ENCODE results near the gene ZNF574.
"Not testable (repeated sequence)": the region's sequence is repeated elsewhere in the genome, so short reads cannot be mapped to it uniquely, and the experiment has no call there.

Gene ZNF574

DNA sequence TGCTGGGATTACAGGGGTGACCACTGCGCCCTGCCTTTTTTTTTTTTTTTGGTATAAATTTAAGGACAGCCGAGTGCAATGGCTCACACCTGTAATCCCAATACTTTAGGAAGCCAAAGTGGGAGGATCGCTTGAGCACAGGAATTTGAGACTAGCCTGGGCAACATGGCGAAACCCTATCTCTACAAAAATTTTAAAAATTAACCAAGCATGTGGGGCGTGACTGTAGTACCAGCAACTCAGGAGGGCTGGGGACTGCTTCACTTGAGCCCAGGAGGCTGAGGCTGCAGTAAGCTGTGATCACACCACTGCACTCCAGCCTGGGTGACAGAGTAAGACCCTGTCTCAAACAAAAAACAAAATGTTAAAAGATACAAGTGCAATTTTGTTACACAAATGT lies 21.5 kb downstream of the ZNF574 start:
- no peak for ATAC-seq
- TF ChIP-seq ZNF565 (CRISPR knock-in tag; conservative IDR thresholded peaks at IDR 0.05; ENCODE audit: low read depth) (no peak), ESRRG (CRISPR knock-in tag; IDR thresholded peaks at IDR 0.05) (no peak), TOX (CRISPR knock-in tag; IDR thresholded peaks at IDR 0.05; ENCODE audit: borderline replicate concordance) (no peak), ZNF70 (CRISPR knock-in tag; IDR thresholded peaks at IDR 0.05) (no peak), BACH2 (CRISPR knock-in tag; IDR thresholded peaks at IDR 0.05; ENCODE audit: borderline replicate concordance) (no peak)
- TF ChIP-seq, protein P1, sequence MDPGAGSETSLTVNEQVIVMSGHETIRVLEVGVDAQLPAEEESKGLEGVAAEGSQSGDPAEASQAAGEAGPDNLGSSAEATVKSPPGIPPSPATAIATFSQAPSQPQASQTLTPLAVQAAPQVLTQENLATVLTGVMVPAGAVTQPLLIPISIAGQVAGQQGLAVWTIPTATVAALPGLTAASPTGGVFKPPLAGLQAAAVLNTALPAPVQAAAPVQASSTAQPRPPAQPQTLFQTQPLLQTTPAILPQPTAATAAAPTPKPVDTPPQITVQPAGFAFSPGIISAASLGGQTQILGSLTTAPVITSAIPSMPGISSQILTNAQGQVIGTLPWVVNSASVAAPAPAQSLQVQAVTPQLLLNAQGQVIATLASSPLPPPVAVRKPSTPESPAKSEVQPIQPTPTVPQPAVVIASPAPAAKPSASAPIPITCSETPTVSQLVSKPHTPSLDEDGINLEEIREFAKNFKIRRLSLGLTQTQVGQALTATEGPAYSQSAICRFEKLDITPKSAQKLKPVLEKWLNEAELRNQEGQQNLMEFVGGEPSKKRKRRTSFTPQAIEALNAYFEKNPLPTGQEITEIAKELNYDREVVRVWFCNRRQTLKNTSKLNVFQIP (CRISPR knock-in tag; IDR thresholded peaks at IDR 0.05; ENCODE audit: borderline replicate concordance, low read depth), result no peak
- TF ChIP-seq, protein P2, sequence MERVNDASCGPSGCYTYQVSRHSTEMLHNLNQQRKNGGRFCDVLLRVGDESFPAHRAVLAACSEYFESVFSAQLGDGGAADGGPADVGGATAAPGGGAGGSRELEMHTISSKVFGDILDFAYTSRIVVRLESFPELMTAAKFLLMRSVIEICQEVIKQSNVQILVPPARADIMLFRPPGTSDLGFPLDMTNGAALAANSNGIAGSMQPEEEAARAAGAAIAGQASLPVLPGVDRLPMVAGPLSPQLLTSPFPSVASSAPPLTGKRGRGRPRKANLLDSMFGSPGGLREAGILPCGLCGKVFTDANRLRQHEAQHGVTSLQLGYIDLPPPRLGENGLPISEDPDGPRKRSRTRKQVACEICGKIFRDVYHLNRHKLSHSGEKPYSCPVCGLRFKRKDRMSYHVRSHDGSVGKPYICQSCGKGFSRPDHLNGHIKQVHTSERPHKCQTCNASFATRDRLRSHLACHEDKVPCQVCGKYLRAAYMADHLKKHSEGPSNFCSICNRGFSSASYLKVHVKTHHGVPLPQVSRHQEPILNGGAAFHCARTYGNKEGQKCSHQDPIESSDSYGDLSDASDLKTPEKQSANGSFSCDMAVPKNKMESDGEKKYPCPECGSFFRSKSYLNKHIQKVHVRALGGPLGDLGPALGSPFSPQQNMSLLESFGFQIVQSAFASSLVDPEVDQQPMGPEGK (CRISPR knock-in tag; IDR thresholded peaks at IDR 0.05; ENCODE audit: borderline replicate concordance), result no peak

- no peak for TF ChIP-seq OSR1 (CRISPR knock-in tag; IDR thresholded peaks at IDR 0.05)
- TF ChIP-seq ISL1 (CRISPR knock-in tag; IDR thresholded peaks at IDR 0.05), result no peak
- TF ChIP-seq TOX (CRISPR knock-in tag; IDR thresholded peaks at IDR 0.05; ENCODE audit: borderline replicate concordance), result no peak
- TF ChIP-seq PPARA (CRISPR knock-in tag; IDR thresholded peaks at IDR 0.05; ENCODE audit: borderline replicate concordance), result no peak
- TF ChIP-seq, protein P1 (CRISPR knock-in tag; IDR thresholded peaks at IDR 0.05; ENCODE audit: borderline replicate concordance, low read depth), result no peak
- ATAC-seq, result no peak
Measured at GRCh38 chr19:42098781-42099180, 22.8 kb downstream of the ZNF574 start.

- ATAC-seq, result no peak
- TF ChIP-seq TCF4 (CRISPR knock-in tag; IDR thresholded peaks at IDR 0.05; ENCODE audit: borderline replicate concordance), result no peak
- TF ChIP-seq, protein P1 (CRISPR knock-in tag; IDR thresholded peaks at IDR 0.05; ENCODE audit: borderline replicate concordance, low read depth), result no peak
- no peak for TF ChIP-seq BACH2 (CRISPR knock-in tag; IDR thresholded peaks at IDR 0.05; ENCODE audit: borderline replicate concordance)
- no peak for TF ChIP-seq ZFP3 (CRISPR knock-in tag; IDR thresholded peaks at IDR 0.05)
- no peak for TF ChIP-seq PPARA (CRISPR knock-in tag; IDR thresholded peaks at IDR 0.05; ENCODE audit: borderline replicate concordance)
- no peak for TF ChIP-seq RARB (CRISPR knock-in tag; IDR thresholded peaks at IDR 0.05)
- no peak for TF ChIP-seq TOX (CRISPR knock-in tag; IDR thresholded peaks at IDR 0.05; ENCODE audit: borderline replicate concordance)
- TF ChIP-seq, protein P3, sequence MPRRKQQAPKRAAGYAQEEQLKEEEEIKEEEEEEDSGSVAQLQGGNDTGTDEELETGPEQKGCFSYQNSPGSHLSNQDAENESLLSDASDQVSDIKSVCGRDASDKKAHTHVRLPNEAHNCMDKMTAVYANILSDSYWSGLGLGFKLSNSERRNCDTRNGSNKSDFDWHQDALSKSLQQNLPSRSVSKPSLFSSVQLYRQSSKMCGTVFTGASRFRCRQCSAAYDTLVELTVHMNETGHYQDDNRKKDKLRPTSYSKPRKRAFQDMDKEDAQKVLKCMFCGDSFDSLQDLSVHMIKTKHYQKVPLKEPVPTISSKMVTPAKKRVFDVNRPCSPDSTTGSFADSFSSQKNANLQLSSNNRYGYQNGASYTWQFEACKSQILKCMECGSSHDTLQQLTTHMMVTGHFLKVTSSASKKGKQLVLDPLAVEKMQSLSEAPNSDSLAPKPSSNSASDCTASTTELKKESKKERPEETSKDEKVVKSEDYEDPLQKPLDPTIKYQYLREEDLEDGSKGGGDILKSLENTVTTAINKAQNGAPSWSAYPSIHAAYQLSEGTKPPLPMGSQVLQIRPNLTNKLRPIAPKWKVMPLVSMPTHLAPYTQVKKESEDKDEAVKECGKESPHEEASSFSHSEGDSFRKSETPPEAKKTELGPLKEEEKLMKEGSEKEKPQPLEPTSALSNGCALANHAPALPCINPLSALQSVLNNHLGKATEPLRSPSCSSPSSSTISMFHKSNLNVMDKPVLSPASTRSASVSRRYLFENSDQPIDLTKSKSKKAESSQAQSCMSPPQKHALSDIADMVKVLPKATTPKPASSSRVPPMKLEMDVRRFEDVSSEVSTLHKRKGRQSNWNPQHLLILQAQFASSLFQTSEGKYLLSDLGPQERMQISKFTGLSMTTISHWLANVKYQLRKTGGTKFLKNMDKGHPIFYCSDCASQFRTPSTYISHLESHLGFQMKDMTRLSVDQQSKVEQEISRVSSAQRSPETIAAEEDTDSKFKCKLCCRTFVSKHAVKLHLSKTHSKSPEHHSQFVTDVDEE (CRISPR knock-in tag; IDR thresholded peaks at IDR 0.05), result no peak
- no peak for TF ChIP-seq CSRNP3 (CRISPR knock-in tag; IDR thresholded peaks at IDR 0.05)
- TF ChIP-seq, protein P2 (CRISPR knock-in tag; IDR thresholded peaks at IDR 0.05; ENCODE audit: borderline replicate concordance), result no peak
- TF ChIP-seq ZNF565 (CRISPR knock-in tag; conservative IDR thresholded peaks at IDR 0.05; ENCODE audit: low read depth), result no peak
- TF ChIP-seq, protein P4, sequence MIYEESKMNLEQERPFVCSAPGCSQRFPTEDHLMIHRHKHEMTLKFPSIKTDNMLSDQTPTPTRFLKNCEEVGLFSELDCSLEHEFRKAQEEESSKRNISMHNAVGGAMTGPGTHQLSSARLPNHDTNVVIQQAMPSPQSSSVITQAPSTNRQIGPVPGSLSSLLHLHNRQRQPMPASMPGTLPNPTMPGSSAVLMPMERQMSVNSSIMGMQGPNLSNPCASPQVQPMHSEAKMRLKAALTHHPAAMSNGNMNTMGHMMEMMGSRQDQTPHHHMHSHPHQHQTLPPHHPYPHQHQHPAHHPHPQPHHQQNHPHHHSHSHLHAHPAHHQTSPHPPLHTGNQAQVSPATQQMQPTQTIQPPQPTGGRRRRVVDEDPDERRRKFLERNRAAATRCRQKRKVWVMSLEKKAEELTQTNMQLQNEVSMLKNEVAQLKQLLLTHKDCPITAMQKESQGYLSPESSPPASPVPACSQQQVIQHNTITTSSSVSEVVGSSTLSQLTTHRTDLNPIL (CRISPR knock-in tag; IDR thresholded peaks at IDR 0.05; ENCODE audit: low read depth), result no peak
- TF ChIP-seq ZNF70 (CRISPR knock-in tag; IDR thresholded peaks at IDR 0.05), result no peak
- no peak for TF ChIP-seq GLIS3 (CRISPR knock-in tag; IDR thresholded peaks at IDR 0.05)
- TF ChIP-seq ZFP30 (CRISPR knock-in tag; IDR thresholded peaks at IDR 0.05), result no peak
Measured at GRCh38 chr19:42099336-42099925, 23.5 kb downstream of the ZNF574 start.

- ATAC-seq, result not testable (repeated sequence)
Measured at GRCh38 chr19:42100241-42100640, 24.3 kb downstream of the ZNF574 start.

Data from SK-N-SH treated with all-trans-retinoic acid at 6 μM for 48 hours (cell line).